Measurements from ENCODE around the gene PEX10. TPM values are rescaled to one million over a fixed set of nuclear protein-coding genes. Genes with fewer than 3 reads are reported as not detected.

PEX10 gene
- polyA plus RNA-seq, 1 donor, result 18.0 TPM

DNA sequence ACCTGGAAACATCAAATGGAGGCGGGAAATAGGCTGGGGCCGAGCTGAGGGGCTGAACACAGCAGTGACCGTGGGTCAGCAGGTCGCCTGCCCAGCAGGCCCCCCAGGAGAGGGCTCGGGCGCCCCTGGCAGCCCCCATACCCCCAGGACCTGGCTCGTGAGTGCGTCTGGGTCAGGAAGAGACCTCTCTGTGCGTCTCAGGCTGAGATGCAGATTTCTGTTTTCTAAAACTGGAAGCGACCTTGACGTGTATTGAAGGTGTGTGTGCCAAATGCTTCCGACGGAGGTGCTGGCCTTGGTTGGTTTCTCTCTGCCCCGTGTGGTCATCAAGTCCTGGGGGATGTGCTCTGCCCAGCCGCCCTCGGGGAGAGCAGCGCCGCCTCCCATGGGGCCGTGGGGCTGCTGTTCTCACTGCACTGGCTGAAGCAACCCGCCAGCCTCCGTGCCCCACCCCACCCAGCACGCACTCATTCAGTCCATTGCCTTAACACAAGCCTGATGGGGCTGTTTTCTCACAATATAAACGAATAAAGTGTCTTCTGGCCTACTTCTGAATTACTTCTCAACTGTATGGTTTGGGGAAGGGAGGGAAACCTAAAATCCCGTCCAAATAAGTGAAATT, 7.4 kb downstream of the PEX10 start:
- DNase-seq (ENCODE audit: low read depth), result no peak

DNA sequence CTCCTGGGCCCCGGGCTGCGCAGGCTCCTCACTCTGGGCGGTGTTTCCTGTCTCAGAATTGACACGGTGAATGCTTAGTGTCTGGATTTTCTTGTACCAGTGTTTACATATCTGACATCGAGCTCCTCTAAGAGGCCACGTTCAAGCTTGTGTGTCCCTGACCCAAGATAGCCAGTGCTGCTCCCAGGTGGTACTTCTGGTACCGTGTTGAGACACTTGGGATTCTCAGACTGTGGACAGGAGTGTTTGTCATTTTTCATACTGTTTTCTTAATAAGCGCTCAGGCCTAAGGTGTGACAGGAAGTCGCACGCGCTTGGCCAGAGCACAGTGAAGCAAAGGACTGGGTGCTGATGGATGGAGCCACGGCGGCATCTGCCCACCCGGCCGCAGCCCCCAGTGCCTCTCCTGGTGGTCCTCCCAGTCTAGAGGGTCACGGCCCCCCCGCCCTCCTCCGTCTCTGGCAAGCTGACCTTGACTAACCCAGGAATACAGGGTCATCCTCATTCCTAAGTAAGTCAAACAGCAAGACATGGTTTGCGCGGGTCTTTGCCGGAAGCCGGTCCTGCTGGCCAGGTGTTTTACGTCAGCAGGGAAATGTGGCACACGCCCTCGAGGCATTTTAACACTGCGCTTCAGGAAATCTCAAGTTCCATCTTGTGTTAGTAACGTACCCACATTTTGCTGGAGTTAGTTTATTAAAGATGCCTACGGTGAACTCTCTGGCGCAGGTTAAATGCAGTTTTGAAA, 8.0 kb downstream of the PEX10 start:
- DNase-seq (ENCODE audit: low read depth), result no peak

DNA sequence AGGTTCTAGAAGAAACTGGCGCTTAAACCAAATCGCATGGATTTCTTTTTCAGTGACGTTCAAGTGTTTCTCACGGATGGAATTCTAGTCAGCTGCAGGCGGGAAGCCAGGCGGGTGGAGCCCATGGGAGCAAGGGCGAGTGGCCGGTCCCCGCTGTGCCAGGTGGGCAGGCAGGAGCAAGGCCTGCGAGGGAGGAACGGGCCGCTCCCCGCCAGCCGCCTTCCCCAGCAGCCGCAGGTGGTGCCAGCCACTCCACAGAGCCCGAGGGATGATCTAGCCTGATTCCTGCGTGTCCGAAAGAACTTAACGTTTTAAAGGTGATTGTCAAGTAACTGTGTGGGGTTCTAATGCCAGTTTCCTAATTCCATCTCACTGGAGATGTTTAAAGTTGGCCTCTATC, 9.1 kb downstream of the PEX10 start:
- no peak for DNase-seq (ENCODE audit: low read depth)

DNA sequence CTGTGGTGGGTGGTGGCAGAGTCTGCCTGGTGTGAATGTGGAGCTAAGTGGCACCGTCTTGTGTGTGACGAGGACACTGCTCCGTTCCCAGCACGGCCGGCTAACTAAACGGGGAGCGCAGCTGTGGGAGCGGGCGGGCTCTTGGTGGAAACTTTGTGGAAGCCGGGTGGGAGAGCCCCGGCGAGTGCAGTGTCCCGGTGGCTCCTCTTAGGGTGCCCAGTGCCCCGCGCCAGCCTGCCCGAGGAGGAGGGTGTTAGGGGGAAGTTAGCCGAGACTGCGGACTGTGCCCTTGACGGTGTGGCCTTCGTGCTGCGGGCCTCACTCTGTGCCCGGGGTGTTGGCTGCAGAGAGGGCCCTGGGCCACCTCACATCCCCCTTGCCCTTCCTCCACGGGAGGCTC, 9.9 kb downstream of the PEX10 start:
- DNase-seq (ENCODE audit: low read depth), result no peak

DNA sequence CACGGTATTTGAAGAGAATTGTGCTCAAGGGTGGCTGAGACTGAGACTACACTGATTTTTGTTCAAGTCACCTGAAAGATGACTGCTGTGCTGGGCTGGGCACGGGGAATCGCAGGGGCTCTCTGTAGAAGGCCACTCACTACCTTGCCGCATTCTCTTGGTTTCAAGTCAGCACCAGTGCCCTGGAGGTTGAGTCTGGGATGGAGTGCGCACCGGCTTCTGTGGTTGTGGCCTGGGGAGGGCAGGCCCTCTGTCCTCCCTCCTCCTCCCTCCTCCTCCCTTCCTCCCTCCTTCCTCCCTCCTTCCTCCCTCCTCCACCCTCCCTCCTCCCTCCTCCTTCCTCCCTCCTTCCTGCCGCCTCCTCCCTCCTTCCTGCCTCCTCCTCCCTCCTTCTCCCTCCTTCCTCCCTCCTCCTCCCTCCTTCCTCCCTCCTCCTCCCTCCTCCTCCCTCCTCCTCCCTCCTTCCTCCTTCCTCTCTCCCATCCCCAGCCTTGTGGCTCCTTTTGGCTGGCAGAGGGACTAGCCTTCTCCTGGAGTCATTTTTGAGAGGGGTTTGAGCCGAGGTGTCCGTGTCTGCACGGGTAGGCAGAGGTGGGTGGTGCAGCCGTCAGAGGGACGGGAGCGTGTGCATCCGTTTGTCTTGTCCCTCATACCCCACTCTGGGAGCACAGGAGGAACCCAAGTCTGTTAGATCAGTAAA, 11.3 kb downstream of the PEX10 start:
- no peak for DNase-seq (ENCODE audit: low read depth)

DNA sequence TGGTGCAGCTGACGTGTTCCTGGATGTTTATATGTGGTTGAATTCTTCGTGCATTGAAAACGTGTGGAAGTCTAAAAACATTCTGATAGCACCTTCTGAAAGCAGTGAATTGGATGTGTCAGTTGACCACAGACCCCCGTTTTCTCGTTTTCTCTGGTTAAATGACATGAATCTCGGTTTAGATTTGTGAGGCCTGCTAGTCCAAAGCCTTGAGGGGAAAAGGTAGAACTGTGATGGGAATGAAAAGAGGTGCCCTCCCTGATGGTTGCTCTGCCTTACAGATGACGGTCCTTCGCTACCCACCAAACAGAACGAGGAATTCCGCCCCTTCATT, 11.8 kb downstream of the PEX10 start:
- no peak for DNase-seq (ENCODE audit: low read depth)

DNA sequence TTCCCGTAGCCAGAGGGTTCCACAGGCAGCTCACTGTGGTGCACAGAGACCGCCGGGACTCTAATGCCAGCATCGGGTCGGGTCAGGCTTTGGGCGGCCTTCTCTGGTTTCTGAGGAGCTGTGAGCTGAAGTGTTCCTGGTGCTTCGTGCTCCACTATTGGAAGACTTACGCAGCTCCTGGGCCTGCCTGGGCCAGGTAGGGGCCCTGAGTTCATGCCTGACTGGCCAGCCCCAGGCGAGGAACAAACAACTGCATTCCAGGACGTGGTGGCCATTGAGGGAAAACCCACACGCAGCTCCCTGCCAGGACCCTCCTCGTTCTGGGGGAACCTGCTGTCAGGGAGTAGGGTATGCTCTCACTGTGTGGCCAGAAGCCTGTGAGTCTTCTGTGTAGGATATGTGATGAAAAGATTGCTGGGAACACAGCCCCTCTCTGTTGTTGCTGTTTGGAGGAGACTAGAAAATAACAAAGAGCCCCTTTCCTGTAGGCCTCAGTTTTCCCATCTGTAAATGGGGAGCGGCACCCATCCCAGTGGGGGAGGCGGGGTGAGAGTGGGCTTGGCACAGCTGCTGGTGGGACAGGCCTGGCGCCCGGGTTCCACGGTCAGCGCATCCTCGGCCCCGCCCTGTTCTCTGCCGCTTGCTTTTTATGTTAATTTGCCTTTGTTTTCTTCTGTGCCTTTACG, 12.3 kb downstream of the PEX10 start:
- DNase-seq (ENCODE audit: low read depth), result no peak

DNA sequence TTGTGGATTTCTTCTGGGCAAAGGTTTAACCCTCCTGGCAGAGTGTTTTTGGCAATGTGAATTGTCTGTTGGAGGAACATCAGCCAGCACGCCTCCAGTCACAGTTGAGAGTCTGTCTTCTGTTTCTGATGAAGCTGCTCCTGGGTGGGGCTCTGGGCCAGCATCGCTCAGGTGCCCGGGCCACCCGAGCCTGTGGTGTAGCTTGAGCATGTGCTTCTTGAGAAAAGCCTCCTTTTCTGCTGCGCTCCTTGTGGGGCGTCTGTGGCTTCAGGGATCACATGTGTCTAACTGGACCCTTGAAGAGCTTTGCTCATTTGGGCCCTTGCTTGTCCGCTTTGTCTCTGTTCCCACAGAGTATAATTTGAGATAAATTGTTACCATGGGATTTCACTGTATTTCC, 13.5 kb downstream of the PEX10 start:
- DNase-seq (ENCODE audit: low read depth), result no peak

DNA sequence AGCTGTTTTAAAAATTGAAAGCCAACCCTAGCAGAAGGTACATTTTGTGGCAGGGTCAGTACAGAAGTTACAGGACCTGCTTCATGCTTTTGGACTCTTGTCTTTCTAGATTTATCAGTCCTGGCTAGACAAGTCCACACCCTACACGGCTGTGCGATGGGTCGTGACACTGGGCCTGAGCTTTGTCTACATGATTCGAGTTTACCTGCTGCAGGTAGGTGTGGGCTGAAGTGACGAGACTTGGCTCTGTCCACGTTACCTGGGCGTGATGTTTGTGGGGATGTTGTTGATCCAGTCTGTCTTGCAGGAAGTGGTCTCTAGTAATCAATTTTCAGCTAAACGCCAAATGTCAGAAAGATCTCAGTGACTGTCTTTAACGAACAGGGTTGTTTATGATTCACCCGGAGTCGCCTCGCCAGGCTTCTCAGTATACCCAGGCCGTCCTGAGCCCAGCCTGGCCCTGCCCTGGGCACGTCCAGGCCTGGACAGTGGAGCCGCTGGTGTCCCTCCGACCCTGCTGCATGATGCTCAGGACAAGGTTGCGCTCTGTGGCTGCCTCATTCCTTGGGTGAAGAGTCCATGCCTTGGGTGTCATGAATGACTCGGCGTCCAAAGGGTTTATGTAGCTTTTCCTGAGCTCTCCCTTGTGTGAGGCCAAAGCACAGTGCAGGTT, 15.2 kb downstream of the PEX10 start:
- DNase-seq (ENCODE audit: low read depth), result no peak

DNA sequence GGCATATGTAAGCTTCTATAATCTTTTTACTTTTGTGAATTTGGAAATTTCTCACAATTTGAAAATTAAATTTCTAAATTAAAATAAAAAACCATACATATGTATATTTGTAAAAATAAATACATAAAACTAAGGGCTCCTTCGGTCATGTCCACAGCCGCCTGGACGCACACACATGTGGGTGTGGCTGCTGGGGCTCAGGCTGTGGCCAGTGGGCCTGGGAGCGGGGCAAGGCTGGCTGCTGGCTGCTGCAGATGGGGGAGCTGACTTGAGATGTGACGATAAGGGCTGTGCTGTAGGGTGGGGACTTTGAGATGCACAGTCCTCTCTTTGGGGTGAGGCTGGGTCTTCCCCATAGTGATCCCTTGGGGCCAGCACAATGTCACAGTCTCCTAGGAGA, 15.9 kb downstream of the PEX10 start:
- DNase-seq (ENCODE audit: low read depth), result no peak

DNA sequence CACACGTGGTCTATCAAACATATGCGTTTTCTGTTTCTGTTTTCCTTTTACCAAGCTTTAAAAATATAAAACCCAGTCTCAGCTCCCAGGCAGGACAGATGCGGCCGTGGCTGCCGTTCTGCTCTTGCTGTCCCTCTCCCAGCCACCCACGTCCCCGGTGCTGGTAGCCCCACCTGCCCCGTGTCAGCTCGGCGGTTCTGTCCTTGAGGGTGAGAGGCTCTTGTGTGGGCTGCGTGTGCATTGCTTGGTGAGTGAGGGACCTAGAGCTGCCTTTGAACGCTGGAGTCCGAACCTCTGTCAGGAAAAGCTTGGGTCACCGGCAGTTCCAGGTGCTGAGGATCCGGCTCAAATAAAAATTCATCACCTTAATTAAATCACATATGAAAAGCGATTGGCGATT, 16.3 kb downstream of the PEX10 start:
- no peak for DNase-seq (ENCODE audit: low read depth)

DNA sequence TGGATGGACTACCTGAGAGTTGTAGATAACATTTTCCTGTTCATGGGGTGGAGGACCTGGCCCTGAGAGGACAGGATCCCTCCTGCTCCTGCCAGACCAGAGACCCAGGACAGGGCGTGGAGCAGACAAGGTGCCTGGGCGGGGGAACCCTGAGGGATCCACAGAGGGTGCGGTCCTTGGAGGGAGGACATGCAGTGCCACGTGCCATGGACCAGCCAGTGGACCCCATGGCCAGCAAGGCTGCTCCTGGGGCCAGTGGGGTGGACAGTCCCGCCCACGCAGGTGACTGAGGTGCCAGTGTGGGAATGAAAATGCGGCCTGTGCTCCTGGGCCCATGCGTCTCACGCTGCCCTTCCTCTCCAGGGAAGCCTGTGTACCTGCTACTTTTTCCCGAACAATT, 17.1 kb downstream of the PEX10 start:
- DNase-seq (ENCODE audit: low read depth), result no peak

DNA sequence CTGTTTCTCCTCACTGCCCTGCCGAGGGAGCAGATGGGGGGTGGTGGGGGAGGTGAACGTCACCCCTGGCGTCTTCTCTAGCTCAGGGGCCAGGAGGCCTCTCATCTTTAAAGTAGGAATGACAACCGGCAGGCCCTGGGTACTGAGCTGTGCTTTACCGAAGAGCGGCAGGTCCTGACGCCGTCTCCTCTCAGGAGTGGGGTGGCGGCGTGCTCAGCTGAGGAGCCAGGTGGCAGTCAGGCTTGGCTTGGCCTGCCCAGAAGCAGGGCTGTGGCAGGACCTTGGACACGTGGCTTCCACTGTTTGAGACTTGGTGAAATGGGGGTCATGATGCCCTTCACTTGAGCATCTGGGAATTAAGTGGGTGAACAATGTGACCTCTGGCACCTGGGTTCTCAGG, 17.6 kb downstream of the PEX10 start:
- no peak for DNase-seq (ENCODE audit: low read depth)

DNA sequence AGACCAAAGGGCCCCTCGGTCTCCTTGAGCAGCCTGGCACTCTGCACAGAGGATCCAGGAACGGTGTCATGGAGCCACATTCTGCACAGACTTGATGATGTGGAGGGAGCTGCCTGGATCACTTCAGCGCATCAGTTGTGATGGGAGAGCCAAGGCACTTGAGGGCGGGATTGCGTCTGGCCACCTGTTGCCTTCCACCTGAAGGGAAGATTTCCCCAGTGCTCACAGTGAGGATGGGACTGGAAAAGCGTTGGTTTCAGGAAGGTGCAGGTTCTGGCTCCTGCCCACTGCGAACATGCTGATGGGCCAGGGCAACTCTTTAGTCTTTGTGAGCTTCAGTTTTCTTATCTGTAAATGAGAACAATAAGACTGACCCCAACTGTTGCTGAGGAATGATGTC, 18.1 kb downstream of the PEX10 start:
- no peak for DNase-seq (ENCODE audit: low read depth)

DNA sequence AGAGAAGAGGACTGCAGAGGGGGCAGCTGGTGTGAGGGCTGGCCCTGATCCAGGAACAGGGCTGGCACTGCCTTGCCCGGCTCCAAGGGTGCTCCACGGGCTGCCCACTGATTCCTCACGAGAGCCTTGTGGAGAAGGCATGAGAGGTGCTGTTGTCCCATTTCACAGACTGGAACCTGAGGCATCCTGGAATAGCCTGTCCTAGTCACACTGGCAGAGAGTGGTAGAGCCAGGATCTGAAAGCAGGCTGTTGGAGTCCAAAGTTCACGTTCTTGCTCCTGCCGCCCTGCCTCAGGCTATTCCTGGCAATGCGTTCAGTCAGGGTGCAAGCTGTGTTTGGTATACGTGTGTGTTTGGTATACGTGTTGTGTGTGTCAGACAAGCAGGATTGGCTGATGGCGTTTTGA, 18.9 kb downstream of the PEX10 start:
- DNase-seq (ENCODE audit: low read depth), result no peak

DNA sequence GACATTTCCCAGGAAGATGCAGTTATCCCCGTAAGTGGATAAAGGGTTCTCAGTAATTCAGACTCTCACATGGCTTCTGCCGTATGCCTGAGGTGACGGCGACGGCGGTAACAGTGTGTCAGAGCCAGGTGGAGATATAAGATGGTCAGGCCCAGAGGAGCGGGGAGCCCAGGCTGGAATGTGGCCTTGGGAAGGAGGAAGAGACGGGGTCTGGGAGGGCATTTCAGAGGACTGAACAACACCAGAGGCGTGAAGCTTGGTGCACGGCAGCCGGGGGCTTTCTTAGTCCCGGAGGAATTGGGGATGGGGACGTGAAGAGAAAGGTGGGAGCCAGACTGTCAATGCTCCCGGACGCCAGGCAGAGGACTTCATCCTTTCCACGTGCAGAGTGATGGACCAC, 19.7 kb downstream of the PEX10 start:
- DNase-seq (ENCODE audit: low read depth), result no peak

DNA sequence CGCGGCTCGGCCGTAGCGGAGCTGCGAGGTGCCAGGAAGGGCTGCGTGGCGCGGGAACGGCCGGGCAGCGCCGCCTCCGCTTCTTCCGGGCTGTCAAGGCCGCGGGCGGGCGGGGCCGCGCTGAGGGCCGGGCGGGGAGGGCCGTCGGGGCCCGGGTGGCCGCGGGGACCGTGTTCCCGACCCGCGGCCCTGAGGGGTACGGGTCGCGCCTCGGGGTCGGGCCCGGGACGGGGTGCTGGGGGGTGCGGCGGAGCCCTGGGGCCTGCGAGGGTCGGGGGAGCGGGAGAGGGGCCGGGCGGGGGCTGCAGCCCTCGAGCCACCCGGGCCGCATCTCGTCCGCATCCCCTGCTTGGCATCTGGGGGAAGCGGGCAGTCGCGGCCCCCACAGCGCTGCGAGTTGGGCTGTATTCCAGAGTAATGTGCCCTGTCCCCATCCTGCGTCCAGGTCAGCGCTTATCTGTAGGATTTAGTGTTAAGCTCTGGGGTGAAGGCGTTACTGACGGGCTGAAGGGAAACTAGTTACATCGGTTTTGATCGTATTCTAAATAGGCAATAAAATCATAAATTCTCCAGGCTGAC, 20.3 kb downstream of the PEX10 start:
- no peak for DNase-seq (ENCODE audit: low read depth)

DNA sequence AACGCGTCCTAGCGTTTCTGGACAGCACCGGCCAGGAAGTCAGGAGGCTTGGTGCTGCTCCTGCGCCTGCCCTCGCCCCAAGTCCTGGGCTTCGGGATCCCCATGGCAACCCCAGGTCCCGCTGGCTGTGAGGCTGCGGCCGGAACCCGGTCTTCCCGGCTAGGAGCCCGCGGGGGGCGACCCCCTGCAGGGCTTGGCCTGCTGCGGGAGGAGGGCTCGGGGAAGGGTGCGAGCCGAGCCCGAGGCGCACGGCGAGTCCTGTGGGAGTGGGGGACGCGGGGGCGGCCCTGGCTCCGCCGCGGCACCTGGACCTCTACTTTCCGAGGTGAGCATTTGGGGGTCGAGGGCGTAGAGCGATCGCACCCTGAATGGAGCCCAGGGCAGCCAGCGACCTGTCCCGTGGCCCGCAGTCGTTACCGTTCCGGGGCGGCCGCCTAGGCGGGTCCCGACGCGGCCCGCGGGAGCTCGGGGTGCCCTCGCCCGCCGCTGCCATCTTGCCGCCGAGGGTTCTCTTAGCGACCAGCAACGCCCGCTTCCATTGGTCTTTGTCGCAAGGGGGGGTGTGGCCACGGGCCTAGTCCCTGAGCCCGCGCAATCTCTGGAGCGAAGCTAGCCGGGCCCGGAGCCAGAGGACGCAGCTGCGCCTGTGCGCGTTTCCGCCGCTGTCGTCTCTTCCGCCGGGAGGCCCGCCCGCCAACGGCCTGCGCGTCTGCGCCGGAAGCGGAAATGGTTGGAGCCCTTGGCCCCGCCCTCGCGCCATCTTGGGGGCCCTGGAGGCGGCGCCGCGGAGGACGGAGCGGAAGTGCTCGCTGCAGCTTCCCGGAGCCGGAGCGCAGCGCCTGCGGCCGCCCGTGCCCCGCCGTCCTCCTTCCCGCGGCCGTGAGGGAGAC, 21.1 kb downstream of the PEX10 start, which contains the start of the genes MORN1 and RER1:
MORN1 (minus strand) TSS at position 514 of the 890 bp plus-strand sequence; CDS start at position 493, 21 bp downstream.
RER1 (plus strand) TSS at position 801 of the 890 bp plus-strand sequence. CDS start 3,950 bp downstream, outside the sequence.
- peak; percentile 93 for DNase-seq (ENCODE audit: low read depth)

DNA sequence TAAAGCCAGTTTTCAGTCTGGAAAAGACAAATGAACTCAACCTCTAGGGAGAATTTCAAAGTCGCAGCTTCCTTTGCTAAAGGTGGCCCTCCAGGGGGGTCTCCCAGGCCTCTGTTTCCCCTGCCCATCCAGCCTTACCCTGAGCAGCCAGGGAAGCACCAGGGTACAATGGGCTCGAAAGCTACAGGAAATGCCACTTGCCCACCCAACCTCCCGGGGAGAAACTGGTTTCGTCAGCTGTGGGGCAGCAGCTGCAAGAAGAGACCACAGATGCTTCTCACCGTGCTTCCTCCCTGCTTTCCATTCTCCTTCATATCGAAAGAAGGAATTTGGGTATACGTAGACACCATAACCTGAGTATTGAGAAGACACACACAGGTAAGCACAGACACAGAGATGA, 22.7 kb downstream of the PEX10 start:
- DNase-seq (ENCODE audit: low read depth), result no peak
